H1 (cell line): ENCODE data around the gene THRB. TPM values are rescaled to one million over a fixed set of nuclear protein-coding genes. Genes with fewer than 3 reads are reported as not detected.
A peak's percentile ranks its signal among the peaks of the same experiment; 100 is the strongest.

Experiments
- CTCF ChIA-PET: fragments of 300-600 bp; sonication (Branson Sonifier 250); formaldehyde crosslinking; loops from one replicate; lab custom pipeline; 2021; ENCODE audit not compliant: partially characterized antibody; lab: Charles Lee
- POLR2A ChIA-PET: fragments of 300-600 bp; sonication (Branson Sonifier 250); formaldehyde crosslinking; loops from one replicate; lab custom pipeline; 2021; ENCODE audit warnings: inconsistent platforms; ENCODE audit not compliant: partially characterized antibody; lab: Charles Lee
- DNase-seq, 2 experiments: peaks; one replicate each; pipeline versions ENCODE4 v3.0.0 to v3.0.0-alpha.2; 2010 to 2022; ENCODE audit warnings: low spot score in 2 of 2, low read depth in 1 of 2, mixed read lengths in 1 of 2
- FAIRE-seq: peaks from 2 replicates; lab custom pipeline; 2011; peaks lifted over from hg19 to GRCh38; lab: Jason Lieb, UNC
- H2AFZ ChIP-seq: 2 replicates; pipeline ENCODE4 v1.8.1; 2012; ENCODE audit warnings: low read length, inconsistent platforms
- H2AK5ac ChIP-seq: 2 replicates; pipeline ENCODE4 v1.6.1; 2013; ENCODE audit warnings: low read depth, low read length
- H2BK120ac ChIP-seq: replicated peaks from 2 replicates; pipeline ENCODE3; 2013; ENCODE audit warnings: low read depth, low read length, inconsistent platforms
- H2BK12ac ChIP-seq: 2 replicates; pipeline ENCODE4 v1.6.1; 2013; ENCODE audit warnings: low read depth, low read length
- H2BK15ac ChIP-seq: 2 replicates; pipeline ENCODE4 v1.6.1; 2013; ENCODE audit warnings: low read length
- H2BK20ac ChIP-seq: 2 replicates; pipeline ENCODE4 v1.6.1; 2013; ENCODE audit warnings: low read length
- H2BK5ac ChIP-seq: 2 replicates; pipeline ENCODE4 v1.6.1; 2013; ENCODE audit warnings: low read depth, low read length
- H3K14ac ChIP-seq: 2 replicates; pipeline ENCODE4 v1.6.1; 2013; ENCODE audit warnings: inconsistent platforms; ENCODE audit not compliant: insufficient read length
- H3K18ac ChIP-seq: 2 replicates; pipeline ENCODE4 v1.6.1; 2013; ENCODE audit warnings: low read length; ENCODE audit errors: extremely low read depth
- H3K23ac ChIP-seq: 2 replicates; pipeline ENCODE4 v1.6.1; 2013; ENCODE audit warnings: inconsistent platforms; ENCODE audit not compliant: insufficient read length
- H3K23me2 ChIP-seq: 2 replicates; pipeline ENCODE4 v1.6.1; 2013; ENCODE audit warnings: low read depth, low read length
- H3K27ac ChIP-seq: 2 replicates; pipeline ENCODE4 v1.6.1; 2011; ENCODE audit warnings: low read depth, low read length, inconsistent platforms
- H3K27me3 ChIP-seq, 4 experiments: replicated peaks in 1 of 4; 1 replicate in 1 of 4; 2 replicates in 3 of 4; pipeline versions ENCODE4 v1.6.1 to v1.8.1; 2011 to 2013; ENCODE audit warnings: low read length in 3 of 4, mild to moderate bottlenecking in 3 of 4, inconsistent platforms in 2 of 4, mixed read lengths in 2 of 4, moderate library complexity in 1 of 4; ENCODE audit not compliant: control insufficient read depth in 3 of 4, insufficient read depth in 3 of 4; ENCODE audit errors: extremely low read depth in 1 of 4
- H3K36me3 ChIP-seq, 4 experiments: 2 replicates each; pipeline versions ENCODE4 v1.6.1 to v1.8.1; 2011 to 2013; ENCODE audit warnings: mild to moderate bottlenecking in 4 of 4, low read length in 3 of 4, moderate library complexity in 2 of 4, control low read depth in 1 of 4, inconsistent platforms in 1 of 4; ENCODE audit not compliant: insufficient read depth in 4 of 4, control insufficient read depth in 2 of 4
- H3K4ac ChIP-seq: replicated peaks from 2 replicates; pipeline ENCODE3; 2013; ENCODE audit warnings: low read length, low read depth, mixed read lengths, inconsistent platforms; ENCODE audit not compliant: insufficient read length
- H3K4me1 ChIP-seq, 4 experiments: replicated peaks in 1 of 4; 1 replicate in 1 of 4; 2 replicates in 3 of 4; pipeline versions ENCODE4 v1.6.1 to v1.8.1; 2011 to 2013; ENCODE audit warnings: low read length in 3 of 4, inconsistent platforms in 2 of 4, mixed read lengths in 1 of 4; ENCODE audit not compliant: insufficient read depth in 4 of 4, control insufficient read depth in 3 of 4
- H3K4me2 ChIP-seq, 2 experiments: 2 replicates each; pipeline versions ENCODE4 v1.6.1 to v1.8.1; 2011 to 2013; ENCODE audit warnings: low read depth in 2 of 2, low read length in 2 of 2, control low read depth in 1 of 2, inconsistent platforms in 1 of 2, mild to moderate bottlenecking in 1 of 2; ENCODE audit not compliant: insufficient read depth in 1 of 2
- H3K4me3 ChIP-seq, 4 experiments: fragments of 200-600, 300-600 bp in 1 of 4; sonication (generic), shearing (Covaris generic), sonication (Bioruptor Twin) in 1 of 4; 2 replicates each; pipeline versions ENCODE4 v1.5.1 to v1.8.1; 2011 to 2016; ENCODE audit warnings: low read length in 4 of 4, low read depth in 3 of 4, control low read depth in 2 of 4, inconsistent platforms in 2 of 4, mild to moderate bottlenecking in 2 of 4, mixed read lengths in 1 of 4, moderate library complexity in 1 of 4; ENCODE audit not compliant: insufficient read depth in 2 of 4; ENCODE audit errors: extremely low read depth in 1 of 4
- H3K56ac ChIP-seq: replicated peaks from 2 replicates; pipeline ENCODE3; 2013; ENCODE audit warnings: low read depth, mild to moderate bottlenecking, mixed read lengths, low read length, inconsistent platforms; ENCODE audit not compliant: insufficient read length
- H3K79me1 ChIP-seq: 2 replicates; pipeline ENCODE4 v1.6.1; 2013; ENCODE audit warnings: low read depth, low read length, control low read depth
- H3K79me2 ChIP-seq, 2 experiments: 2 replicates each; pipeline versions ENCODE4 v1.6.1 to v1.8.1; 2012 to 2013; ENCODE audit warnings: low read length in 2 of 2, mild to moderate bottlenecking in 2 of 2, inconsistent platforms in 1 of 2; ENCODE audit not compliant: insufficient read depth in 2 of 2, control insufficient read depth in 1 of 2
- H3K9ac ChIP-seq, 4 experiments: replicated peaks in 1 of 4; 1 replicate in 1 of 4; 2 replicates in 3 of 4; pipeline versions ENCODE4 v1.6.1 to v1.8.1; 2011 to 2013; ENCODE audit warnings: low read depth in 3 of 4, low read length in 3 of 4, control low read depth in 2 of 4, mild to moderate bottlenecking in 2 of 4, moderate library complexity in 2 of 4, inconsistent platforms in 1 of 4; ENCODE audit errors: extremely low read depth in 1 of 4
- H3K9me3 ChIP-seq, 2 experiments: 2 replicates each; pipeline versions ENCODE4 v1.6.1 to v1.8.1; 2012 to 2013; ENCODE audit warnings: mild to moderate bottlenecking in 2 of 2, moderate library complexity in 2 of 2, control low read depth in 1 of 2, inconsistent platforms in 1 of 2, low read depth in 1 of 2, low read length in 1 of 2, mixed read lengths in 1 of 2; ENCODE audit not compliant: insufficient read depth in 2 of 2
- H4K20me1 ChIP-seq, 2 experiments: replicated peaks in 1 of 2; 2 replicates each; pipeline versions ENCODE3 to v1.8.1; 2011 to 2013; ENCODE audit warnings: inconsistent platforms in 2 of 2, low read length in 2 of 2, mild to moderate bottlenecking in 1 of 2; ENCODE audit not compliant: insufficient read depth in 2 of 2, control insufficient read depth in 1 of 2
- H4K5ac ChIP-seq: 2 replicates; pipeline ENCODE4 v1.6.1; 2013; ENCODE audit warnings: low read length, low read depth, mixed read lengths, inconsistent platforms; ENCODE audit not compliant: insufficient read length
- H4K8ac ChIP-seq: 2 replicates; pipeline ENCODE4 v1.8.0; 2013; ENCODE audit warnings: mild to moderate bottlenecking, moderate library complexity, low read length, inconsistent platforms; ENCODE audit not compliant: insufficient read depth; ENCODE audit errors: extremely low read depth
- H4K91ac ChIP-seq: replicated peaks from 2 replicates; pipeline ENCODE3; 2013; ENCODE audit warnings: low read length, mixed read lengths, inconsistent platforms; ENCODE audit not compliant: insufficient read length
- ATF2 ChIP-seq: IDR thresholded peaks from 2 replicates; pipeline ENCODE4 v1.6.1; 2012; ENCODE audit warnings: low read length, inconsistent platforms
- CBX5 ChIP-seq: fragments of 300-800, 300-1000 bp; sonication (generic); IDR thresholded peaks from 2 replicates; pipeline ENCODE4 v1.7.1; 2016; ENCODE audit warnings: antibody characterized with exemption, low read length, low read depth
- CEBPB ChIP-seq: IDR thresholded peaks from 2 replicates; pipeline ENCODE4 v1.6.1; 2012; ENCODE audit warnings: low read depth, low read length
- CREB1 ChIP-seq: IDR thresholded peaks from 2 replicates; pipeline ENCODE4 v1.6.1; 2012; ENCODE audit warnings: inconsistent platforms
- GABPA ChIP-seq: IDR thresholded peaks from 2 replicates; pipeline ENCODE4 v1.6.1; 2011; ENCODE audit warnings: mild to moderate bottlenecking, low read length, moderate library complexity, borderline replicate concordance; ENCODE audit not compliant: insufficient read depth
- JUN ChIP-seq: IDR thresholded peaks from 2 replicates; pipeline ENCODE4 v1.6.1; 2011; ENCODE audit warnings: low read depth, mild to moderate bottlenecking, improper control_type of control experiment, low read length
- NANOG ChIP-seq: IDR thresholded peaks from 2 replicates; pipeline ENCODE4 v1.6.1; 2011; ENCODE audit warnings: low read length, low read depth, mild to moderate bottlenecking, inconsistent platforms; ENCODE audit not compliant: insufficient read depth, poor library complexity, severe bottlenecking
- PHF8 ChIP-seq: fragments of 200-600 bp; sonication (generic); conservative IDR thresholded peaks from 2 replicates; pipeline ENCODE4 v1.7.1; 2012; ENCODE audit warnings: low read depth, mild to moderate bottlenecking, inconsistent platforms, low read length, moderate library complexity
- POLR2A ChIP-seq, 2 experiments: IDR thresholded peaks; 1 replicate in 1 of 2; 2 replicates in 1 of 2; pipeline ENCODE4 v1.6.1; 2011; ENCODE audit warnings: low read depth in 2 of 2, low read length in 2 of 2, mild to moderate bottlenecking in 2 of 2; ENCODE audit errors: control extremely low read depth in 1 of 2
- RXRA ChIP-seq: IDR thresholded peaks from 2 replicates; pipeline ENCODE4 v1.6.1; 2011; ENCODE audit warnings: low read depth, mild to moderate bottlenecking, low read length, moderate library complexity; ENCODE audit not compliant: insufficient read depth
- SIN3A ChIP-seq, 2 experiments: IDR thresholded peaks in 1 of 2; conservative IDR thresholded peaks in 1 of 2; 2 replicates each; pipeline ENCODE4 v1.6.1; 2011 to 2012; ENCODE audit warnings: low read length in 2 of 2, improper control_type of control experiment in 1 of 2, low read depth in 1 of 2, mild to moderate bottlenecking in 1 of 2
- SP4 ChIP-seq: IDR thresholded peaks from 2 replicates; pipeline ENCODE4 v1.6.1; 2012; ENCODE audit warnings: low read length, inconsistent platforms
- YY1 ChIP-seq: IDR thresholded peaks from 2 replicates; pipeline ENCODE4 v1.6.1; 2011; ENCODE audit warnings: low read depth, mild to moderate bottlenecking, low read length
- WGBS, 2 experiments: shearing (Covaris generic) in 1 of 2; methylation state at CpG; one replicate each; pipeline versions ENCODE4 v1.1.6 to v1.1.7; 2013 to 2015; ENCODE audit warnings: low lambda C conversion rate in 2 of 2, mixed read lengths in 2 of 2, inconsistent platforms in 1 of 2, low coverage in 1 of 2, missing lambda C conversion rate in 1 of 2; ENCODE audit not compliant: insufficient replicate concordance in 2 of 2, insufficient coverage in 1 of 2, insufficient read length in 1 of 2; ENCODE audit errors: extremely low coverage in 1 of 2, missing lambda C conversion rate in 1 of 2; 5-methylcytosine and 5-hydroxymethylcytosine counted together
- polyA plus RNA-seq, 7 experiments: library from polyadenylated mRNA; depleted of rRNA in 3 of 7; stranded (reverse) in 5 of 7; unstranded in 2 of 7; fragments of >200 nt in 5 of 7; fragments of 200-250 nt in 2 of 7; gene quantifications; 1 replicate in 5 of 7; 2 replicates in 1 of 7; 4 replicates in 1 of 7; pipeline versions ENCODE4 v1.2.1 to v1.2.3, GENCODE V29; 2011 to 2013; ENCODE audit warnings: missing spikeins in 2 of 7, mixed read lengths in 2 of 7
- total RNA-seq: library from RNA; stranded (reverse); fragmentation: NEBNext Ultra II Directional; extraction: Animal tissue kit (Norgen Biotek cat#: 25700); gene quantifications from 2 replicates; pipeline ENCODE4 v1.2.1, GENCODE V29; 2021

THRB gene
- total and polyA plus RNA-seq, 2 of the 8 experiments (the other 6 are each of a cell fraction or from before 2014, with no cell fraction given), result 0.98 to 3.9 TPM

- H2BK12ac ChIP-seq, result no peak overlapping the region
- no peak overlapping the region for H3K9ac ChIP-seq
- H4K91ac ChIP-seq, result no peak overlapping the region
- no peak for TF ChIP-seq CREB1
- TF ChIP-seq RXRA, result no peak
- TF ChIP-seq JUN, result no peak
- TF ChIP-seq ATF2, result no peak
- no peak for TF ChIP-seq POLR2A (IDR thresholded peaks at IDR 0.05; ENCODE audit: control extremely low read depth in 1 of 2, low read depth in 2 of 2, low read length in 2 of 2)
- no peak for TF ChIP-seq PHF8
- TF ChIP-seq YY1, result no peak
- TF ChIP-seq CEBPB, result no peak
- TF ChIP-seq SIN3A (conservative IDR thresholded peaks at IDR 0.05 in 1 of 2, IDR thresholded peaks at IDR 0.05 in 1 of 2; ENCODE audit: low read depth in 1 of 2, low read length in 2 of 2), result no peak
- TF ChIP-seq CBX5, result no peak
- no peak for TF ChIP-seq SP4
- no peak for TF ChIP-seq NANOG
- no peak for TF ChIP-seq GABPA
Observed at GRCh38 chr3:24520101-24520495, 25.4 kb upstream of the THRB start.

More at GRCh38 chr3:24520101-24520495, 25.4 kb upstream of the THRB start:
- H2BK5ac ChIP-seq, result no peak overlapping the region
- CTCF ChIA-PET, result interaction anchor here (1.8 kb wide), 1 partner anchor 24 kb away, joined by 9 read pairs; no protein-coding TSS in a partner anchor
- H3K4ac ChIP-seq, result no peak overlapping the region
- H4K20me1 ChIP-seq, result peaks cover 3 to 4% of the 10 kb centered on the region in 2 experiments
- DNase-seq, result no peak
- H2AK5ac ChIP-seq, result 0 out of 2 replicates have a peak overlapping the region, but pooled peaks have one; percentile 3
- no peaks in the 10 kb centered on the region for H3K79me2 ChIP-seq
- no peak overlapping the region for H3K4me3 ChIP-seq
- H3K56ac ChIP-seq, result no peak overlapping the region
- WGBS, 2 experiments, result 84% methylated on average over 2 of the region's 2 CpGs; no CpG with 5 or more reads in 1 of the 2 experiments
- no peak overlapping the region for H3K23ac ChIP-seq
- peaks cover 12% of the 10 kb centered on the region; the same call in 1 of the 2 replicates for H3K23me2 ChIP-seq
- H3K9me3 ChIP-seq, result no peaks in the 10 kb centered on the region
- H3K27me3 ChIP-seq, result peaks cover 27 to 43% (median 40%) of the 10 kb centered on the region in 4 experiments
- H3K79me1 ChIP-seq, result no peaks in the 10 kb centered on the region
- no peak overlapping the region for H2BK120ac ChIP-seq
- no peak overlapping the region for H2AFZ ChIP-seq
- FAIRE-seq, result no peak
- H2BK20ac ChIP-seq, result no peak overlapping the region
- H3K4me1 ChIP-seq, result peaks cover 4 to 20% (median 11%) of the 10 kb centered on the region in 4 experiments
- no peak overlapping the region for H3K14ac ChIP-seq
- H4K8ac ChIP-seq, result no peak overlapping the region
- H3K18ac ChIP-seq, result no peak overlapping the region
- no peak overlapping the region for H4K5ac ChIP-seq
- H3K27ac ChIP-seq, result no peak overlapping the region
- H3K4me2 ChIP-seq, result peak overlapping the region in 1 of 2 experiments; percentile 78; a peak in 1 of 4 replicates
- H3K36me3 ChIP-seq, result no peaks in the 10 kb centered on the region
- H2BK15ac ChIP-seq, result no peak overlapping the region
- POLR2A ChIA-PET, result no interaction called here
